ENCODE data around the gene SIAH2. TPM values are rescaled to one million over a fixed set of nuclear protein-coding genes. Genes with fewer than 3 reads are reported as not detected.

The SIAH2 gene
- total and polyA plus RNA-seq, 2 experiments from 2014 or later: 39.6 to 49.7 TPM

DNA sequence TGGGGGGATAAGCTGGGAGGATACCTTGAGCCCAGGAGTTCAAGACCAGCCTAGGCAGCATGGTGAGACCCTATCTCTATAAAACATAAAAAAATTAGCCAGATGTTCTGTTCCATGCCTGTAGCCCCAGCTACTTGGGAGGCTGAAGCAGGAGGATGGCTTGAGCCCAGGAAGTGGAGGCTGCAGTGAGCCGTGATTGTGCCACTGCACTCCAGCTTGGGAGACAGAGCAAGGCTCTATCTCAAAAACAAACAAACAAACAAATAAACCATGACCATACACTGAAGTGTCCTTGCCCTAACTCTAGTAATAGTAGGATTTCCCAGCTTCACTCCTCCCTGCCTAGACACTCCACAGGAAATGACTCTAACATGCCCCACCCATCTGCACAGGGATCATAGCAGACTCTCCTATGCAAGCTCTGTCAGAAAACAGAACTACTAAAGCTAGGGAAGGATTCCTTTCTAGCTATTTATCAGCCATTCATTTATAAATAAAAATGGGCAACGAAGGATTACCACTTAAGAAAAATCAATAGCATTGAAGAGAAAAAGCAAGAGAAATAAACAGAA is 63.8 kb downstream of the SIAH2 start:
- no peak overlapping the region for H3K4me3 ChIP-seq
- H3K4me1 ChIP-seq (ENCODE audit: low read depth): no peaks in the 10 kb centered on the region
- H3K27me3 ChIP-seq: no peaks in the 10 kb centered on the region
- no peak overlapping the region for H3K27ac ChIP-seq
- DNase-seq (ENCODE audit: low read depth in 1 of 2, low spot score in 1 of 2): peak in 1 of 2 donors; percentile 43
- TF ChIP-seq, protein P1, sequence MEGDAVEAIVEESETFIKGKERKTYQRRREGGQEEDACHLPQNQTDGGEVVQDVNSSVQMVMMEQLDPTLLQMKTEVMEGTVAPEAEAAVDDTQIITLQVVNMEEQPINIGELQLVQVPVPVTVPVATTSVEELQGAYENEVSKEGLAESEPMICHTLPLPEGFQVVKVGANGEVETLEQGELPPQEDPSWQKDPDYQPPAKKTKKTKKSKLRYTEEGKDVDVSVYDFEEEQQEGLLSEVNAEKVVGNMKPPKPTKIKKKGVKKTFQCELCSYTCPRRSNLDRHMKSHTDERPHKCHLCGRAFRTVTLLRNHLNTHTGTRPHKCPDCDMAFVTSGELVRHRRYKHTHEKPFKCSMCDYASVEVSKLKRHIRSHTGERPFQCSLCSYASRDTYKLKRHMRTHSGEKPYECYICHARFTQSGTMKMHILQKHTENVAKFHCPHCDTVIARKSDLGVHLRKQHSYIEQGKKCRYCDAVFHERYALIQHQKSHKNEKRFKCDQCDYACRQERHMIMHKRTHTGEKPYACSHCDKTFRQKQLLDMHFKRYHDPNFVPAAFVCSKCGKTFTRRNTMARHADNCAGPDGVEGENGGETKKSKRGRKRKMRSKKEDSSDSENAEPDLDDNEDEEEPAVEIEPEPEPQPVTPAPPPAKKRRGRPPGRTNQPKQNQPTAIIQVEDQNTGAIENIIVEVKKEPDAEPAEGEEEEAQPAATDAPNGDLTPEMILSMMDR (IDR thresholded peaks at IDR 0.05; ENCODE audit: low read depth, low read length): no peak
- H3K9me3 ChIP-seq (ENCODE audit: low read depth): no peaks in the 10 kb centered on the region
- H3K36me3 ChIP-seq: no peaks in the 10 kb centered on the region

DNA sequence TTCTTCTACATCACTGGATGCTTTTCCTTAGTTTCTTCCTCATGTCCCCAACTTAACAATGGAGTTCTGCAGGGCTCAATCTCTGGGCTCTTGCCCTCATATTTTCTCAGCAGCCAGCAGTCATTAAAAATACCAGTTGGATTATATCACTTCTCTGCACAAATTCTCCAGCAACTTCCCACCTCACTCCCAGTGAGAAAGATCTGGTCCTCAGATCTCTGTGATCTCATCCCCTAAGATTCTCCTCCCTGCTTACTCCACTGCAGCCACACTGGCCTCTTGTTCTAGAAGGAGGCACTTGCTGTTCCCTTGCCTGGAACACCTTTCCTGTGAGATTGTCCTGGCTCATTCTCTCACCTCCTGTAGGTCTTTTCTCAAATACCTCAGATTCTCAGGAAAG is 65.3 kb downstream of the SIAH2 start:
- Histone ChIP-seq H3K4me1 (ENCODE audit: low read depth) (no peaks in the 10 kb centered on the region), H3K4me3 (no peak overlapping the region), H3K27ac (no peak overlapping the region), H3K36me3 (no peaks in the 10 kb centered on the region), H3K27me3 (no peaks in the 10 kb centered on the region), H3K9me3 (ENCODE audit: low read depth) (no peaks in the 10 kb centered on the region)
- TF ChIP-seq, protein P1 (IDR thresholded peaks at IDR 0.05; ENCODE audit: low read depth, low read length): no peak
- DNase-seq (ENCODE audit: low read depth in 1 of 2, low spot score in 1 of 2): no peak

DNA sequence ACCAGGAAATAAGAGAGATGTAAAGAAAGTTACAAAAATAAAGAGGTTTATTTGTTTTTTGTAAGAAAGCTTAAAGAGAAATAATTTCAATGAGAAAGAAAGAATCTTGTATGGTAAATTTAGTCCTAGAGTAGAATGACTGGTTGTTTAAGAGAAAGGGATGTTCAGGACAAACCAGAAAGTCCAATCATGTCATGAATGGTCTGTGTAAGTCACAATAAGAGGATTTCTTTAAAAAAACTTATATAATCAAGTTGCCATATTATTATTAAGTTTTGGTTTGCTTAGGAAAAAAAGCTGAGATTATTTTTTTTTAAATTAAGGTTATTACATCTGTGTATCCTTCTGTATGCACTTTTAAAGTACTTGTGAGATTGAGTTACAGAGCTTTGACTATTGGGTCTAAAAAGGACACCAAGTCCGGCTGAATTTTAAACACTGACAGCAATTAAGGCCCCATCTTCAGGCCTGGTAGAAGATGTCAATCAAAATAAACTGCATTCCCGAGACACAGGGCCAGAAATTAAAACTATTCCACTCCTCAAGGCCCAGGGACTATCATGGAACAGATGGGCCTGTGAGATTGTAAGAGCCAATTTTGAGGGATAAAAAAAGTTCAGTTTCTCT is 71.4 kb downstream of the SIAH2 start:
- no peaks in the 10 kb centered on the region for H3K9me3 ChIP-seq (ENCODE audit: low read depth)
- H3K36me3 ChIP-seq: no peaks in the 10 kb centered on the region
- no peaks in the 10 kb centered on the region for H3K27me3 ChIP-seq
- H3K27ac ChIP-seq: no peak overlapping the region
- TF ChIP-seq, protein P1 (IDR thresholded peaks at IDR 0.05; ENCODE audit: low read depth, low read length): no peak
- no peaks in the 10 kb centered on the region for H3K4me1 ChIP-seq (ENCODE audit: low read depth)
- H3K4me3 ChIP-seq: no peak overlapping the region
- DNase-seq (ENCODE audit: low read depth in 1 of 2, low spot score in 1 of 2): no peak

Other genes with a start within 250 kb of the SIAH2 start
- 208 and 252 TPM in 2 replicates for gene SERP1, start 216.7 kb downstream of the SIAH2 start, total RNA-seq
- 73.4 and 76.0 TPM in 2 replicates for gene SERP1, start 216.7 kb downstream of the SIAH2 start, polyA plus RNA-seq
- gene EIF2A, start 216.4 kb downstream of the SIAH2 start, total RNA-seq: 49.5 and 59.5 TPM in 2 replicates
- 40.5 and 48.6 TPM in 2 replicates for gene EIF2A, start 216.4 kb downstream of the SIAH2 start, polyA plus RNA-seq
- 69.3 and 74.7 TPM in 2 replicates for gene SELENOT, start 159.8 kb downstream of the SIAH2 start, total RNA-seq
- gene SELENOT, start 159.8 kb downstream of the SIAH2 start, polyA plus RNA-seq: 197 and 199 TPM in 2 replicates
- gene ERICH6, start 59.2 kb downstream of the SIAH2 start, total RNA-seq: 0.18 TPM in 1 of 2 replicates, not detected in the other
- gene ERICH6, start 59.2 kb downstream of the SIAH2 start, polyA plus RNA-seq: 0.44 and 0.55 TPM in 2 replicates
- not detected in 2 replicates for gene MINDY4B, start 142.3 kb upstream of the SIAH2 start, total RNA-seq
- gene MINDY4B, start 142.3 kb upstream of the SIAH2 start, polyA plus RNA-seq: not detected in 2 replicates
- gene CLRN1, start 209.6 kb upstream of the SIAH2 start, total RNA-seq: not detected in 2 replicates
- gene CLRN1, start 209.6 kb upstream of the SIAH2 start, polyA plus RNA-seq: not detected in 2 replicates

All from cardiac muscle cell (in vitro differentiated cells and primary cell).